ENCODE measurements around the gene NMNAT2. TPM values are rescaled to one million over a fixed set of nuclear protein-coding genes. Genes with fewer than 3 reads are reported as not detected.

NMNAT2 gene
- total and polyA plus RNA-seq, 10 of the 15 experiments (the other 5 are each of a cell fraction or from before 2014, with no cell fraction given) = 0.02 to 2.0 (median 0.60) TPM

DNA sequence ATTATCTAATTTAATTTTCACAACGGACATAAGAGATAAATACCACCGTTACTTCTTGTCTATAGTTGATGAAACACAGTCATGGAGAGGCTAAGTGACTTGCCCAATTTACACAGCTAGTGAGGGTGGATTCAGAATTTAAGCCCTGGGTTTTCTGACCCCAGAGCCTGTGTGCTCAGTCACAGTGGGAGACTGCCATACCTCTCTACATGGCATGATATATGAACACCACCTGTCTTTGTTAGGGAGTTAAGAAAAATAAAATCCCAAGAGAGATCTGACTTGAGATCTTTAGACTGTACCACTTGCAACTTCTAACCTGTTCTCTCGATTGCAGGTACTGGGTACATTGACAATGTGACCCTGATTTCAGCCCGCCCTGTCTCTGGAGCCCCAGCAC lies 191.8 kb downstream of the NMNAT2 start (continued):
- TF ChIP-seq, protein P1, sequence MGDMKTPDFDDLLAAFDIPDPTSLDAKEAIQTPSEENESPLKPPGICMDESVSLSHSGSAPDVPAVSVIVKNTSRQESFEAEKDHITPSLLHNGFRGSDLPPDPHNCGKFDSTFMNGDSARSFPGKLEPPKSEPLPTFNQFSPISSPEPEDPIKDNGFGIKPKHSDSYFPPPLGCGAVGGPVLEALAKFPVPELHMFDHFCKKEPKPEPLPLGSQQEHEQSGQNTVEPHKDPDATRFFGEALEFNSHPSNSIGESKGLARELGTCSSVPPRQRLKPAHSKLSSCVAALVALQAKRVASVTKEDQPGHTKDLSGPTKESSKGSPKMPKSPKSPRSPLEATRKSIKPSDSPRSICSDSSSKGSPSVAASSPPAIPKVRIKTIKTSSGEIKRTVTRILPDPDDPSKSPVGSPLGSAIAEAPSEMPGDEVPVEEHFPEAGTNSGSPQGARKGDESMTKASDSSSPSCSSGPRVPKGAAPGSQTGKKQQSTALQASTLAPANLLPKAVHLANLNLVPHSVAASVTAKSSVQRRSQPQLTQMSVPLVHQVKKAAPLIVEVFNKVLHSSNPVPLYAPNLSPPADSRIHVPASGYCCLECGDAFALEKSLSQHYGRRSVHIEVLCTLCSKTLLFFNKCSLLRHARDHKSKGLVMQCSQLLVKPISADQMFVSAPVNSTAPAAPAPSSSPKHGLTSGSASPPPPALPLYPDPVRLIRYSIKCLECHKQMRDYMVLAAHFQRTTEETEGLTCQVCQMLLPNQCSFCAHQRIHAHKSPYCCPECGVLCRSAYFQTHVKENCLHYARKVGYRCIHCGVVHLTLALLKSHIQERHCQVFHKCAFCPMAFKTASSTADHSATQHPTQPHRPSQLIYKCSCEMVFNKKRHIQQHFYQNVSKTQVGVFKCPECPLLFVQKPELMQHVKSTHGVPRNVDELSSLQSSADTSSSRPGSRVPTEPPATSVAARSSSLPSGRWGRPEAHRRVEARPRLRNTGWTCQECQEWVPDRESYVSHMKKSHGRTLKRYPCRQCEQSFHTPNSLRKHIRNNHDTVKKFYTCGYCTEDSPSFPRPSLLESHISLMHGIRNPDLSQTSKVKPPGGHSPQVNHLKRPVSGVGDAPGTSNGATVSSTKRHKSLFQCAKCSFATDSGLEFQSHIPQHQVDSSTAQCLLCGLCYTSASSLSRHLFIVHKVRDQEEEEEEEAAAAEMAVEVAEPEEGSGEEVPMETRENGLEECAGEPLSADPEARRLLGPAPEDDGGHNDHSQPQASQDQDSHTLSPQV (IDR thresholded peaks at IDR 0.05) = no peak
- no peak for TF ChIP-seq HDAC6 (IDR thresholded peaks at IDR 0.05; ENCODE audit: unreplicated experiment)

DNA sequence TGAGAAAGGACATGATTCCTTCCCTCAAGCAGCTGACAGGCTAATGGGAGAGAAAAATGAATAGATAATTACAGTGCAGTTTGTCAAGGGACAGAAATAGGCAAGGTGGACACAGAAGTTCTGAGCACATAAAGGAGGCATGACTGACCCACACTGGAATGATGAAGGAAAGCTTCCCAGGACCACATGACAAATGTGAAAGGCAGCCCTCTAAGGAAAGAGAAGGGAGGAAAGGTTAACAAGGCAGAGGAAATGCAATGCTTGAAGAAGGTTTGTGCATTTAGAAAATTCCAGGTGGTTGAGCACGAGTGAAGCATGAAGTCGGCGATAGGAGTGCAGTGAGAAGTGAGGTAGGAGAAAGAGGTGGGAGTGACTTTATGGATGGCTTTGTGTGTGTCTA lies 194.7 kb downstream of the NMNAT2 start:
- FAIRE-seq (no peak), DNase-seq (ENCODE audit: low read depth, low spot score) (no peak), ATAC-seq (no peak)
- Histone ChIP-seq H3K4me1 (ENCODE audit: control insufficient read depth, insufficient read depth, low read length) (peaks cover 9% of the 10 kb centered on the region; the same call in 1 of the 2 replicates), H3K36me3 (ENCODE audit: control insufficient read depth in 2 of 2, insufficient read depth in 2 of 2, low read length in 1 of 2) (no peaks in the 10 kb centered on the region), H3K4me3 (no peak overlapping the region), H3K27me3 (replicated peaks in 1 of 2; ENCODE audit: control insufficient read depth in 2 of 2, insufficient read depth in 2 of 2, low read length in 1 of 2) (no peaks in the 10 kb centered on the region), H4K20me1 (ENCODE audit: control insufficient read depth, insufficient read depth) (no peaks in the 10 kb centered on the region), H3K79me2 (ENCODE audit: control insufficient read depth, insufficient read depth, low read length) (no peaks in the 10 kb centered on the region), H3K9me3 (replicated peaks; ENCODE audit: control insufficient read depth, insufficient read depth, low read length) (no peaks in the 10 kb centered on the region), H2AFZ (ENCODE audit: control insufficient read depth, low read depth, low read length) (no peak overlapping the region), H3K4me2 (ENCODE audit: control insufficient read depth, insufficient read depth) (no peak overlapping the region), H3K27ac (ENCODE audit: control insufficient read depth, insufficient read depth) (no peak overlapping the region), H3K9ac (ENCODE audit: control insufficient read depth, insufficient read depth, low read length) (no peak overlapping the region)
- ChIA-PET CTCF (interaction anchor here (0.9 kb wide), 1 partner anchor 18 kb away, joined by 3 read pairs; no protein-coding TSS in a partner anchor), SMC1A (ENCODE audit: uncharacterized antibody, unreplicated experiment) (no interaction called here), POLR2A (no interaction called here), RAD21 (ENCODE audit: unreplicated experiment) (interaction anchor here (1.0 to 4.0 kb wide), 2 partner anchors 39 to 261 kb away, joined by 3 to 33 read pairs; no protein-coding TSS in a partner anchor)
- WGBS (ENCODE audit: insufficient coverage, insufficient replicate concordance, low lambda C conversion rate, missing lambda C conversion rate) = 45% methylated on average over 3 of the region's 3 CpGs
- no TSS peak for BruUV-seq (replicated peaks)
- in situ Hi-C loops (cut with MboI) (no loop called here), intact Hi-C loops (cut with micrococcal nuclease; ENCODE audit: unreplicated experiment) (no loop called here)
- no peak for TF ChIP-seq PAX5 (IDR thresholded peaks at IDR 0.05; ENCODE audit: borderline replicate concordance, low read depth, low read length)
- TF ChIP-seq, protein P2, sequence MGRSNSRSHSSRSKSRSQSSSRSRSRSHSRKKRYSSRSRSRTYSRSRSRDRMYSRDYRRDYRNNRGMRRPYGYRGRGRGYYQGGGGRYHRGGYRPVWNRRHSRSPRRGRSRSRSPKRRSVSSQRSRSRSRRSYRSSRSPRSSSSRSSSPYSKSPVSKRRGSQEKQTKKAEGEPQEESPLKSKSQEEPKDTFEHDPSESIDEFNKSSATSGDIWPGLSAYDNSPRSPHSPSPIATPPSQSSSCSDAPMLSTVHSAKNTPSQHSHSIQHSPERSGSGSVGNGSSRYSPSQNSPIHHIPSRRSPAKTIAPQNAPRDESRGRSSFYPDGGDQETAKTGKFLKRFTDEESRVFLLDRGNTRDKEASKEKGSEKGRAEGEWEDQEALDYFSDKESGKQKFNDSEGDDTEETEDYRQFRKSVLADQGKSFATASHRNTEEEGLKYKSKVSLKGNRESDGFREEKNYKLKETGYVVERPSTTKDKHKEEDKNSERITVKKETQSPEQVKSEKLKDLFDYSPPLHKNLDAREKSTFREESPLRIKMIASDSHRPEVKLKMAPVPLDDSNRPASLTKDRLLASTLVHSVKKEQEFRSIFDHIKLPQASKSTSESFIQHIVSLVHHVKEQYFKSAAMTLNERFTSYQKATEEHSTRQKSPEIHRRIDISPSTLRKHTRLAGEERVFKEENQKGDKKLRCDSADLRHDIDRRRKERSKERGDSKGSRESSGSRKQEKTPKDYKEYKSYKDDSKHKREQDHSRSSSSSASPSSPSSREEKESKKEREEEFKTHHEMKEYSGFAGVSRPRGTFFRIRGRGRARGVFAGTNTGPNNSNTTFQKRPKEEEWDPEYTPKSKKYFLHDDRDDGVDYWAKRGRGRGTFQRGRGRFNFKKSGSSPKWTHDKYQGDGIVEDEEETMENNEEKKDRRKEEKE (IDR thresholded peaks at IDR 0.05) = no peak
- TF ChIP-seq, protein P3, sequence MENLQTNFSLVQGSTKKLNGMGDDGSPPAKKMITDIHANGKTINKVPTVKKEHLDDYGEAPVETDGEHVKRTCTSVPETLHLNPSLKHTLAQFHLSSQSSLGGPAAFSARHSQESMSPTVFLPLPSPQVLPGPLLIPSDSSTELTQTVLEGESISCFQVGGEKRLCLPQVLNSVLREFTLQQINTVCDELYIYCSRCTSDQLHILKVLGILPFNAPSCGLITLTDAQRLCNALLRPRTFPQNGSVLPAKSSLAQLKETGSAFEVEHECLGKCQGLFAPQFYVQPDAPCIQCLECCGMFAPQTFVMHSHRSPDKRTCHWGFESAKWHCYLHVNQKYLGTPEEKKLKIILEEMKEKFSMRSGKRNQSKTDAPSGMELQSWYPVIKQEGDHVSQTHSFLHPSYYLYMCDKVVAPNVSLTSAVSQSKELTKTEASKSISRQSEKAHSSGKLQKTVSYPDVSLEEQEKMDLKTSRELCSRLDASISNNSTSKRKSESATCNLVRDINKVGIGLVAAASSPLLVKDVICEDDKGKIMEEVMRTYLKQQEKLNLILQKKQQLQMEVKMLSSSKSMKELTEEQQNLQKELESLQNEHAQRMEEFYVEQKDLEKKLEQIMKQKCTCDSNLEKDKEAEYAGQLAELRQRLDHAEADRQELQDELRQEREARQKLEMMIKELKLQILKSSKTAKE (IDR thresholded peaks at IDR 0.05; ENCODE audit: low read depth, poor library complexity, severe bottlenecking) = no peak
- TF ChIP-seq ZNF384 (IDR thresholded peaks at IDR 0.05; ENCODE audit: borderline replicate concordance, low read depth, low read length) = no peak
- TF ChIP-seq, protein P4, sequence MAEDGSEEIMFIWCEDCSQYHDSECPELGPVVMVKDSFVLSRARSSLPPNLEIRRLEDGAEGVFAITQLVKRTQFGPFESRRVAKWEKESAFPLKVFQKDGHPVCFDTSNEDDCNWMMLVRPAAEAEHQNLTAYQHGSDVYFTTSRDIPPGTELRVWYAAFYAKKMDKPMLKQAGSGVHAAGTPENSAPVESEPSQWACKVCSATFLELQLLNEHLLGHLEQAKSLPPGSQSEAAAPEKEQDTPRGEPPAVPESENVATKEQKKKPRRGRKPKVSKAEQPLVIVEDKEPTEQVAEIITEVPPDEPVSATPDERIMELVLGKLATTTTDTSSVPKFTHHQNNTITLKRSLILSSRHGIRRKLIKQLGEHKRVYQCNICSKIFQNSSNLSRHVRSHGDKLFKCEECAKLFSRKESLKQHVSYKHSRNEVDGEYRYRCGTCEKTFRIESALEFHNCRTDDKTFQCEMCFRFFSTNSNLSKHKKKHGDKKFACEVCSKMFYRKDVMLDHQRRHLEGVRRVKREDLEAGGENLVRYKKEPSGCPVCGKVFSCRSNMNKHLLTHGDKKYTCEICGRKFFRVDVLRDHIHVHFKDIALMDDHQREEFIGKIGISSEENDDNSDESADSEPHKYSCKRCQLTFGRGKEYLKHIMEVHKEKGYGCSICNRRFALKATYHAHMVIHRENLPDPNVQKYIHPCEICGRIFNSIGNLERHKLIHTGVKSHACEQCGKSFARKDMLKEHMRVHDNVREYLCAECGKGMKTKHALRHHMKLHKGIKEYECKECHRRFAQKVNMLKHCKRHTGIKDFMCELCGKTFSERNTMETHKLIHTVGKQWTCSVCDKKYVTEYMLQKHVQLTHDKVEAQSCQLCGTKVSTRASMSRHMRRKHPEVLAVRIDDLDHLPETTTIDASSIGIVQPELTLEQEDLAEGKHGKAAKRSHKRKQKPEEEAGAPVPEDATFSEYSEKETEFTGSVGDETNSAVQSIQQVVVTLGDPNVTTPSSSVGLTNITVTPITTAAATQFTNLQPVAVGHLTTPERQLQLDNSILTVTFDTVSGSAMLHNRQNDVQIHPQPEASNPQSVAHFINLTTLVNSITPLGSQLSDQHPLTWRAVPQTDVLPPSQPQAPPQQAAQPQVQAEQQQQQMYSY (CRISPR knock-in tag; IDR thresholded peaks at IDR 0.05) = no peak

All from GM12878 (cell line).